Neural cell (in vitro differentiated cells): ENCODE results near the gene ACOX2. TPM values are rescaled to one million over a fixed set of nuclear protein-coding genes. Genes with fewer than 3 reads are reported as not detected.

Experiments
- H2AFZ ChIP-seq: fragments of 200-600, 300-800 bp; sonication (generic), shearing (Covaris generic); 2 replicates; pipeline ENCODE4 v1.6.0; 2014; ENCODE audit warnings: low read depth, mild to moderate bottlenecking, antibody characterized with exemption, low read length, moderate library complexity
- H3F3A ChIP-seq: fragments of 200-600 bp; shearing (Covaris generic); 2 replicates; pipeline ENCODE4 v1.6.1; 2016; ENCODE audit warnings: mild to moderate bottlenecking, moderate library complexity, mixed read lengths, antibody characterized with exemption, low read length; ENCODE audit not compliant: insufficient read depth, poor library complexity, severe bottlenecking
- H3K27ac ChIP-seq: fragments of 200-600, 300-800 bp; sonication (generic), shearing (Covaris generic); 2 replicates; pipeline ENCODE4 v1.5.1; 2014; ENCODE audit warnings: mild to moderate bottlenecking, low read length, moderate library complexity
- H3K27me3 ChIP-seq: fragments of 300-800, 200-600 bp; sonication (generic), shearing (Covaris generic); 2 replicates; pipeline ENCODE4 v1.6.0; 2014; ENCODE audit warnings: mild to moderate bottlenecking, low read depth, low read length, moderate library complexity; ENCODE audit not compliant: insufficient read depth
- H3K36me3 ChIP-seq: fragments of 300-800, 200-600 bp; sonication (generic), shearing (Covaris generic); 2 replicates; pipeline ENCODE4 v1.5.1; 2014; ENCODE audit warnings: mild to moderate bottlenecking, antibody characterized with exemption, low read length, moderate library complexity; ENCODE audit not compliant: insufficient read depth
- H3K4me2 ChIP-seq: fragments of 300-800, 200-600 bp; sonication (generic), shearing (Covaris generic); 2 replicates; pipeline ENCODE4 v1.6.0; 2014; ENCODE audit warnings: mild to moderate bottlenecking, low read length
- H3K4me3 ChIP-seq: fragments of 300-800, 200-600 bp; sonication (generic), shearing (Covaris generic); 2 replicates; pipeline ENCODE4 v1.5.1; 2014; ENCODE audit warnings: mild to moderate bottlenecking, low read length, moderate library complexity
- H3K79me2 ChIP-seq: fragments of 200-600 bp; shearing (Covaris generic); replicated peaks from 2 replicates; pipeline ENCODE4 v1.6.0; 2014; ENCODE audit warnings: mild to moderate bottlenecking, low read length, moderate library complexity; ENCODE audit not compliant: insufficient read depth
- H3K9ac ChIP-seq: fragments of 300-800, 200-600 bp; sonication (generic), shearing (Covaris generic); 2 replicates; pipeline ENCODE4 v1.6.1; 2016; ENCODE audit warnings: mild to moderate bottlenecking, low read length, mixed read lengths
- H3K9me2 ChIP-seq: fragments of 200-600 bp; shearing (Covaris generic); 2 replicates; pipeline ENCODE4 v1.6.1; 2016; ENCODE audit warnings: mild to moderate bottlenecking, low read length, mixed read lengths; ENCODE audit not compliant: insufficient read depth
- H3K9me3 ChIP-seq: fragments of 200-600, 300-800 bp; sonication (generic), shearing (Covaris generic); 2 replicates; pipeline ENCODE4 v1.6.1; 2016; ENCODE audit warnings: mild to moderate bottlenecking, mixed run types, low read length, moderate library complexity, mixed read lengths
- H4K20me1 ChIP-seq: fragments of 200-600 bp; shearing (Covaris generic); 2 replicates; pipeline ENCODE4 v1.6.1; 2016; ENCODE audit warnings: mild to moderate bottlenecking, mixed run types; ENCODE audit not compliant: insufficient read depth
- CTCF ChIP-seq: fragments of 450-650 bp; IDR thresholded peaks from 2 replicates; pipeline ENCODE4 v1.5.1; 2014; ENCODE audit warnings: antibody characterized with exemption, mild to moderate bottlenecking, moderate library complexity; ENCODE audit not compliant: poor library complexity, severe bottlenecking
- EP300 ChIP-seq: fragments of 450-650 bp; conservative IDR thresholded peaks from 2 replicates; pipeline ENCODE4 v1.6.1; 2014; ENCODE audit warnings: antibody characterized with exemption, mild to moderate bottlenecking, moderate library complexity; ENCODE audit not compliant: poor library complexity, severe bottlenecking
- EZH2 ChIP-seq: fragments of 200-600, 300-800 bp; shearing (Covaris generic), sonication (generic); IDR thresholded peaks from 2 replicates; pipeline ENCODE4 v1.6.1; 2014; ENCODE audit warnings: antibody characterized with exemption, low read length, borderline replicate concordance, mild to moderate bottlenecking; ENCODE audit not compliant: insufficient read depth, poor library complexity, severe bottlenecking
- MXI1 ChIP-seq: fragments of 450-650 bp; conservative IDR thresholded peaks from 2 replicates; pipeline ENCODE4 v1.6.1; 2014; ENCODE audit warnings: antibody characterized with exemption, mild to moderate bottlenecking; ENCODE audit not compliant: poor library complexity, severe bottlenecking
- POLR2AphosphoS5 ChIP-seq: IDR thresholded peaks from 2 replicates; pipeline ENCODE4 v1.6.1; 2012
- RAD21 ChIP-seq: fragments of 450-650 bp; conservative IDR thresholded peaks from 2 replicates; pipeline ENCODE4 v1.6.1; 2014; ENCODE audit warnings: antibody characterized with exemption, mild to moderate bottlenecking, moderate library complexity
- REST ChIP-seq: IDR thresholded peaks from 2 replicates; pipeline ENCODE4 v1.6.1; 2012; ENCODE audit warnings: borderline replicate concordance
- SMC3 ChIP-seq: fragments of 450-650 bp; conservative IDR thresholded peaks from 2 replicates; pipeline ENCODE4 v1.6.1; 2014; ENCODE audit warnings: antibody characterized with exemption, mild to moderate bottlenecking, moderate library complexity; ENCODE audit not compliant: poor library complexity
- TAF1 ChIP-seq: IDR thresholded peaks from 2 replicates; pipeline ENCODE4 v1.6.1; 2012; ENCODE audit warnings: low read depth
- polyA plus RNA-seq: library from polyadenylated mRNA; depleted of rRNA; stranded (reverse); fragments of >200 nt; gene quantifications from 2 replicates; pipeline ENCODE4 v1.2.3, GENCODE V29; 2014

ACOX2 gene
- polyA plus RNA-seq, 1 donor from 2014 or later = not detected

- Histone ChIP-seq H3K9ac (no peak overlapping the region), H3K4me2 (no peak overlapping the region), H3K79me2 (no peaks in the 10 kb centered on the region), H3F3A (no peaks in the 10 kb centered on the region), H3K4me3 (no peak overlapping the region), H3K9me3 (no peaks in the 10 kb centered on the region), H3K27me3 (no peaks in the 10 kb centered on the region), H4K20me1 (no peaks in the 10 kb centered on the region), H2AFZ (no peak overlapping the region), H3K27ac (no peak overlapping the region), H3K9me2 (no peaks in the 10 kb centered on the region), H3K36me3 (no peaks in the 10 kb centered on the region)
- TF ChIP-seq TAF1 (no peak), POLR2AphosphoS5 (no peak), EP300 (no peak), REST (no peak), EZH2 (no peak), SMC3 (no peak), RAD21 (no peak), CTCF (no peak), MXI1 (no peak)
These were observed 3.3 kb upstream of the ACOX2 start for GRCh38 chr3:58540176-58540858.

GRCh38 chr3:58539626-58540025 is 2.6 kb upstream of the ACOX2 start:
- H3K9me3 ChIP-seq = no peaks in the 10 kb centered on the region
- no peaks in the 10 kb centered on the region for H4K20me1 ChIP-seq
- H3K27ac ChIP-seq = no peak overlapping the region
- no peak overlapping the region for H3K4me3 ChIP-seq
- no peaks in the 10 kb centered on the region for H3K36me3 ChIP-seq
- H3K79me2 ChIP-seq = no peaks in the 10 kb centered on the region
- no peaks in the 10 kb centered on the region for H3K27me3 ChIP-seq
- H3K4me2 ChIP-seq = no peak overlapping the region
- no peak overlapping the region for H2AFZ ChIP-seq
- H3K9me2 ChIP-seq = no peaks in the 10 kb centered on the region
- TF ChIP-seq SMC3 (no peak), CTCF (no peak), REST (no peak)
- H3F3A ChIP-seq = no peaks in the 10 kb centered on the region
- H3K9ac ChIP-seq = no peak overlapping the region
